GM23338 (cell line): ENCODE data around the gene PIP4K2B. TPM values are rescaled to one million over a fixed set of nuclear protein-coding genes. Genes with fewer than 3 reads are reported as not detected.
A peak's percentile ranks its signal among the peaks of the same experiment; 100 is the strongest.

Source experiments
- ATAC-seq: fragments of 200-7000 bp; cut with Tn5 transposase; 3 replicates; pipeline ENCODE4 v1.9.1; 2020
- DNase-seq: peaks from one replicate; pipeline ENCODE4 v3.0.0-alpha.2; 2015; ENCODE audit warnings: low spot score
- H2AFZ ChIP-seq: fragments of 200-600 bp; sonication (generic); 2 replicates; pipeline ENCODE4 v1.8.0; 2016; ENCODE audit warnings: antibody characterized with exemption, mild to moderate bottlenecking, moderate library complexity
- H3F3A ChIP-seq: fragments of 200-600 bp; sonication (generic); replicated peaks from 2 replicates; pipeline ENCODE4 v1.8.0; 2017; ENCODE audit warnings: antibody characterized with exemption, mixed run types, low read depth
- H3K27ac ChIP-seq: fragments of 200-600 bp; sonication (generic); 2 replicates; pipeline ENCODE4 v1.6.1; 2016; ENCODE audit warnings: low read depth
- H3K27me3 ChIP-seq: fragments of 200-600 bp; sonication (generic); 2 replicates; pipeline ENCODE4 v1.8.0; 2016; ENCODE audit warnings: mild to moderate bottlenecking, mixed run types, moderate library complexity; ENCODE audit not compliant: insufficient read depth
- H3K36me3 ChIP-seq: fragments of 200-600 bp; sonication (generic); 2 replicates; pipeline ENCODE4 v1.8.0; 2016; ENCODE audit warnings: mild to moderate bottlenecking; ENCODE audit not compliant: insufficient read depth
- H3K4me1 ChIP-seq: fragments of 200-600 bp; sonication (generic); 2 replicates; pipeline ENCODE4 v1.8.0; 2016; ENCODE audit warnings: mild to moderate bottlenecking, moderate library complexity; ENCODE audit not compliant: insufficient read depth
- H3K4me2 ChIP-seq: fragments of 200-600 bp; sonication (generic); 2 replicates; pipeline ENCODE4 v1.7.1; 2017; ENCODE audit warnings: mixed run types
- H3K4me3 ChIP-seq: fragments of 200-600 bp; sonication (generic); 2 replicates; pipeline ENCODE4 v1.6.1; 2016; ENCODE audit warnings: mixed run types
- H3K79me2 ChIP-seq: fragments of 200-600 bp; sonication (generic); replicated peaks from 2 replicates; pipeline ENCODE4 v1.8.0; 2017; ENCODE audit warnings: mild to moderate bottlenecking; ENCODE audit not compliant: insufficient read depth
- H3K9me2 ChIP-seq: fragments of 200-600 bp; sonication (generic); 2 replicates; pipeline ENCODE4 v1.8.0; 2017; ENCODE audit not compliant: insufficient read depth
- H4K20me1 ChIP-seq: fragments of 200-600 bp; sonication (generic); replicated peaks from 2 replicates; pipeline ENCODE4 v1.8.0; 2017; ENCODE audit warnings: mild to moderate bottlenecking; ENCODE audit not compliant: insufficient read depth
- H3K27ac Mint-ChIP-seq: 2 replicates; pipeline ENCODE4 v1.8.0; 2020; ENCODE audit warnings: inconsistent platforms, mild to moderate bottlenecking, moderate library complexity, mixed read lengths
- H3K27me3 Mint-ChIP-seq: 3 replicates; pipeline ENCODE4 v1.8.0; 2022; ENCODE audit warnings: low read depth, mild to moderate bottlenecking, moderate library complexity, mixed read lengths, inconsistent platforms; ENCODE audit not compliant: insufficient read depth, poor library complexity
- H3K36me3 Mint-ChIP-seq: 3 replicates; pipeline ENCODE4 v1.8.0; 2021; ENCODE audit warnings: low read depth, mild to moderate bottlenecking, inconsistent platforms, moderate library complexity, mixed read lengths
- H3K4me1 Mint-ChIP-seq: 3 replicates; pipeline ENCODE4 v1.8.0; 2020; ENCODE audit warnings: mild to moderate bottlenecking, inconsistent platforms, mixed read lengths
- H3K4me3 Mint-ChIP-seq: 3 replicates; pipeline ENCODE4 v1.8.0; 2021; ENCODE audit warnings: moderate library complexity, mild to moderate bottlenecking, inconsistent platforms, mixed read lengths
- H3K9me3 Mint-ChIP-seq: 3 replicates; pipeline ENCODE4 v1.8.0; 2020; ENCODE audit warnings: moderate library complexity, mild to moderate bottlenecking, inconsistent platforms, mixed read lengths
- CREB1 ChIP-seq: fragments of 250-450 bp; sonication (Bioruptor Pico); IDR thresholded peaks from 2 replicates; pipeline ENCODE4 v1.5.0; 2020; ENCODE audit warnings: low read depth, mild to moderate bottlenecking, moderate library complexity
- CTCF ChIP-seq, 2 experiments: fragments of 200-600 bp in 1 of 2; sonication (generic) in 1 of 2; conservative IDR thresholded peaks; 2 replicates each; pipeline versions ENCODE4 v1.5.1 to v1.6.1; 2016 to 2017; ENCODE audit warnings: antibody characterized with exemption in 2 of 2, low read depth in 2 of 2, mild to moderate bottlenecking in 2 of 2, moderate library complexity in 1 of 2
- ETS1 ChIP-seq: IDR thresholded peaks from 2 replicates; pipeline ENCODE4 v1.6.1; 2016; ENCODE audit warnings: antibody characterized with exemption
- EZH2 ChIP-seq: fragments of 200-600 bp; sonication (generic); IDR thresholded peaks from one replicate; pipeline ENCODE4 v1.8.0; 2017; ENCODE audit warnings: antibody characterized with exemption, mild to moderate bottlenecking, low read depth; ENCODE audit not compliant: unreplicated experiment
- ZNF331 ChIP-seq: fragments of 250-450 bp; sonication (Bioruptor Pico); IDR thresholded peaks from 2 replicates; pipeline ENCODE4 v1.5.0; 2020; ENCODE audit warnings: low read depth, mild to moderate bottlenecking, moderate library complexity
- polyA plus RNA-seq: library from polyadenylated mRNA; unstranded; fragments of >200 nt; fragmentation: Nextera tagmentation; extraction: Ambion mirVana; gene quantifications from 2 replicates; pipeline ENCODE4 v1.2.1, GENCODE V29; 2016
- total RNA-seq: library from RNA; depleted of rRNA; stranded (reverse); fragments of >200 nt; shearing (Covaris generic); gene quantifications from 2 replicates; pipeline ENCODE4 v1.2.3, GENCODE V29; 2014
- TF ChIP-seq, protein P1 (sequence below): fragments of 250-450 bp; sonication (Bioruptor Pico); IDR thresholded peaks from 2 replicates; pipeline ENCODE4 v1.5.0; 2020; ENCODE audit warnings: mild to moderate bottlenecking, moderate library complexity
- TF ChIP-seq, protein P2 (sequence below): IDR thresholded peaks from one replicate; pipeline ENCODE4 v1.6.1; 2018; ENCODE audit warnings: antibody characterized with exemption; ENCODE audit not compliant: unreplicated experiment

PIP4K2B gene
- total and polyA plus RNA-seq, 2 experiments from 2014 or later = 9.5 to 43.4 TPM

DNA sequence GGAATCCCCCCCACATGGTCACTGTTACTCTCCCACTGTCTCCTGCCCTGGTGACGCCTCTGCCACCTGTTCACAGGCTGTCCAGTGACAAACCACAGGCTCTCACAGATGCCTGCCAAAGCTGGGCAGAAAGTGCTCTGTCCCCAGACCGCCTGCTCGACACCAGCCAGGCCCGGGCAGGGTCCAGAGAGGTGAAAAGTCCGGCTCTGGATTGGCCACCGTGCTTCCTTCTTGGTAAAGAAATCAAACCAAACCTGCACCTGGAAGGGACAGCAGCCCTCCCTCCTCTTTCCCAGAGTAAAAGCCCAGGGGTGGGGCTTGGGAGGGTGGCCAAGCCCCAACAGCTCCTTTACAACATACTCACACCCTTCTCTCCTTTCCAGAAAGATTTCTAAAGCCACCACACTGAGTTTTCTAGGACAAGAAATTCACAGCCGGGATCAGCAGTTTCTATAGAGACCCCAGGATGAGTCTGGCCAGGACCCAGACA is 57.4 kb downstream of the PIP4K2B start:
- no peak overlapping the region for H2AFZ ChIP-seq
- no peak overlapping the region for H3K4me3 ChIP-seq
- 0 out of 2 replicates have a peak, but pooled peaks cover 5% of the 10 kb centered on the region for H3F3A ChIP-seq
- Mint-ChIP-seq H3K4me3 (no peak overlapping the region), H3K27ac (no peak overlapping the region; the same call in 1 of the 2 replicates), H3K9me3 (no peaks in the 10 kb centered on the region; the same call in 2 of the 3 replicates), H3K36me3 (peaks cover 60% of the 10 kb centered on the region), H3K4me1 (peaks cover 58% of the 10 kb centered on the region), H3K27me3 (peaks cover 33% of the 10 kb centered on the region)
- H3K27ac ChIP-seq = no peak overlapping the region
- peak overlapping the region; percentile 20; the same call in 1 of the 2 replicates for H3K4me2 ChIP-seq
- TF ChIP-seq EZH2 = no peak
- no peak for TF ChIP-seq ETS1
- TF ChIP-seq, protein P1, sequence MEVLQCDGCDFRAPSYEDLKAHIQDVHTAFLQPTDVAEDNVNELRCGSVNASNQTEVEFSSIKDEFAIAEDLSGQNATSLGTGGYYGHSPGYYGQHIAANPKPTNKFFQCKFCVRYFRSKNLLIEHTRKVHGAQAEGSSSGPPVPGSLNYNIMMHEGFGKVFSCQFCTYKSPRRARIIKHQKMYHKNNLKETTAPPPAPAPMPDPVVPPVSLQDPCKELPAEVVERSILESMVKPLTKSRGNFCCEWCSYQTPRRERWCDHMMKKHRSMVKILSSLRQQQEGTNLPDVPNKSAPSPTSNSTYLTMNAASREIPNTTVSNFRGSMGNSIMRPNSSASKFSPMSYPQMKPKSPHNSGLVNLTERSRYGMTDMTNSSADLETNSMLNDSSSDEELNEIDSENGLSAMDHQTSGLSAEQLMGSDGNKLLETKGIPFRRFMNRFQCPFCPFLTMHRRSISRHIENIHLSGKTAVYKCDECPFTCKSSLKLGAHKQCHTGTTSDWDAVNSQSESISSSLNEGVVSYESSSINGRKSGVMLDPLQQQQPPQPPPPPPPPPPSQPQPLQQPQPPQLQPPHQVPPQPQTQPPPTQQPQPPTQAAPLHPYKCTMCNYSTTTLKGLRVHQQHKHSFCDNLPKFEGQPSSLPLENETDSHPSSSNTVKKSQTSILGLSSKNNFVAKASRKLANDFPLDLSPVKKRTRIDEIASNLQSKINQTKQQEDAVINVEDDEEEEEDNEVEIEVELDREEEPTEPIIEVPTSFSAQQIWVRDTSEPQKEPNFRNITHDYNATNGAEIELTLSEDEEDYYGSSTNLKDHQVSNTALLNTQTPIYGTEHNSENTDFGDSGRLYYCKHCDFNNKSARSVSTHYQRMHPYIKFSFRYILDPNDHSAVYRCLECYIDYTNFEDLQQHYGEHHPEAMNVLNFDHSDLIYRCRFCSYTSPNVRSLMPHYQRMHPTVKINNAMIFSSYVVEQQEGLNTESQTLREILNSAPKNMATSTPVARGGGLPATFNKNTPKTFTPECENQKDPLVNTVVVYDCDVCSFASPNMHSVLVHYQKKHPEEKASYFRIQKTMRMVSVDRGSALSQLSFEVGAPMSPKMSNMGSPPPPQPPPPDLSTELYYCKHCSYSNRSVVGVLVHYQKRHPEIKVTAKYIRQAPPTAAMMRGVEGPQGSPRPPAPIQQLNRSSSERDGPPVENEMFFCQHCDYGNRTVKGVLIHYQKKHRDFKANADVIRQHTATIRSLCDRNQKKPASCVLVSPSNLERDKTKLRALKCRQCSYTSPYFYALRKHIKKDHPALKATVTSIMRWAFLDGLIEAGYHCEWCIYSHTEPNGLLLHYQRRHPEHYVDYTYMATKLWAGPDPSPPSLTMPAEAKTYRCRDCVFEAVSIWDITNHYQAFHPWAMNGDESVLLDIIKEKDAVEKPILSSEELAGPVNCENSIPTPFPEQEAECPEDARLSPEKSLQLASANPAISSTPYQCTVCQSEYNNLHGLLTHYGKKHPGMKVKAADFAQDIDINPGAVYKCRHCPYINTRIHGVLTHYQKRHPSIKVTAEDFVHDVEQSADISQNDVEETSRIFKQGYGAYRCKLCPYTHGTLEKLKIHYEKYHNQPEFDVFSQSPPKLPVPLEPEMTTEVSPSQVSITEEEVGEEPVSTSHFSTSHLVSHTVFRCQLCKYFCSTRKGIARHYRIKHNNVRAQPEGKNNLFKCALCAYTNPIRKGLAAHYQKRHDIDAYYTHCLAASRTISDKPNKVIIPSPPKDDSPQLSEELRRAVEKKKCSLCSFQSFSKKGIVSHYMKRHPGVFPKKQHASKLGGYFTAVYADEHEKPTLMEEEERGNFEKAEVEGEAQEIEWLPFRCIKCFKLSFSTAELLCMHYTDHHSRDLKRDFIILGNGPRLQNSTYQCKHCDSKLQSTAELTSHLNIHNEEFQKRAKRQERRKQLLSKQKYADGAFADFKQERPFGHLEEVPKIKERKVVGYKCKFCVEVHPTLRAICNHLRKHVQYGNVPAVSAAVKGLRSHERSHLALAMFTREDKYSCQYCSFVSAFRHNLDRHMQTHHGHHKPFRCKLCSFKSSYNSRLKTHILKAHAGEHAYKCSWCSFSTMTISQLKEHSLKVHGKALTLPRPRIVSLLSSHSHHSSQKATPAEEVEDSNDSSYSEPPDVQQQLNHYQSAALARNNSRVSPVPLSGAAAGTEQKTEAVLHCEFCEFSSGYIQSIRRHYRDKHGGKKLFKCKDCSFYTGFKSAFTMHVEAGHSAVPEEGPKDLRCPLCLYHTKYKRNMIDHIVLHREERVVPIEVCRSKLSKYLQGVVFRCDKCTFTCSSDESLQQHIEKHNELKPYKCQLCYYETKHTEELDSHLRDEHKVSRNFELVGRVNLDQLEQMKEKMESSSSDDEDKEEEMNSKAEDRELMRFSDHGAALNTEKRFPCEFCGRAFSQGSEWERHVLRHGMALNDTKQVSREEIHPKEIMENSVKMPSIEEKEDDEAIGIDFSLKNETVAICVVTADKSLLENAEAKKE (CRISPR knock-in tag) = no peak
- no peak for TF ChIP-seq ZNF331 (CRISPR knock-in tag)
- TF ChIP-seq CREB1 (CRISPR knock-in tag) = no peak
- no peak for TF ChIP-seq CTCF (conservative IDR thresholded peaks at IDR 0.05; ENCODE audit: low read depth in 2 of 2)
- TF ChIP-seq, protein P2, sequence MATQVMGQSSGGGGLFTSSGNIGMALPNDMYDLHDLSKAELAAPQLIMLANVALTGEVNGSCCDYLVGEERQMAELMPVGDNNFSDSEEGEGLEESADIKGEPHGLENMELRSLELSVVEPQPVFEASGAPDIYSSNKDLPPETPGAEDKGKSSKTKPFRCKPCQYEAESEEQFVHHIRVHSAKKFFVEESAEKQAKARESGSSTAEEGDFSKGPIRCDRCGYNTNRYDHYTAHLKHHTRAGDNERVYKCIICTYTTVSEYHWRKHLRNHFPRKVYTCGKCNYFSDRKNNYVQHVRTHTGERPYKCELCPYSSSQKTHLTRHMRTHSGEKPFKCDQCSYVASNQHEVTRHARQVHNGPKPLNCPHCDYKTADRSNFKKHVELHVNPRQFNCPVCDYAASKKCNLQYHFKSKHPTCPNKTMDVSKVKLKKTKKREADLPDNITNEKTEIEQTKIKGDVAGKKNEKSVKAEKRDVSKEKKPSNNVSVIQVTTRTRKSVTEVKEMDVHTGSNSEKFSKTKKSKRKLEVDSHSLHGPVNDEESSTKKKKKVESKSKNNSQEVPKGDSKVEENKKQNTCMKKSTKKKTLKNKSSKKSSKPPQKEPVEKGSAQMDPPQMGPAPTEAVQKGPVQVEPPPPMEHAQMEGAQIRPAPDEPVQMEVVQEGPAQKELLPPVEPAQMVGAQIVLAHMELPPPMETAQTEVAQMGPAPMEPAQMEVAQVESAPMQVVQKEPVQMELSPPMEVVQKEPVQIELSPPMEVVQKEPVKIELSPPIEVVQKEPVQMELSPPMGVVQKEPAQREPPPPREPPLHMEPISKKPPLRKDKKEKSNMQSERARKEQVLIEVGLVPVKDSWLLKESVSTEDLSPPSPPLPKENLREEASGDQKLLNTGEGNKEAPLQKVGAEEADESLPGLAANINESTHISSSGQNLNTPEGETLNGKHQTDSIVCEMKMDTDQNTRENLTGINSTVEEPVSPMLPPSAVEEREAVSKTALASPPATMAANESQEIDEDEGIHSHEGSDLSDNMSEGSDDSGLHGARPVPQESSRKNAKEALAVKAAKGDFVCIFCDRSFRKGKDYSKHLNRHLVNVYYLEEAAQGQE = no peak
- no peaks in the 10 kb centered on the region for H3K27me3 ChIP-seq
- peaks cover 35% of the 10 kb centered on the region for H3K4me1 ChIP-seq
- H3K9me2 ChIP-seq = no peaks in the 10 kb centered on the region
- no peak for DNase-seq
- no peak for ATAC-seq
- H4K20me1 ChIP-seq = peaks cover 67% of the 10 kb centered on the region
- H3K36me3 ChIP-seq = peaks cover 5% of the 10 kb centered on the region
- H3K79me2 ChIP-seq = peaks cover 71% of the 10 kb centered on the region
